HepG2 (cell line): ENCODE measurements around the gene ZDHHC11. TPM values are rescaled to one million over a fixed set of nuclear protein-coding genes. Genes with fewer than 3 reads are reported as not detected.
"Not testable (repeated sequence)": the region's sequence is repeated elsewhere in the genome, so short reads cannot be mapped to it uniquely, and the experiment has no call there.

Experiments
- ATAC-seq: fragments of 200-7000 bp; cut with Tn5 transposase; 3 replicates; pipeline ENCODE4 v1.9.1; 2020; ENCODE audit warnings: mild to moderate bottlenecking, moderate library complexity
- BruUV-seq: library from RNA; stranded (reverse); fragments of 400-500 nt; replicated peaks from 2 replicates; lab custom pipeline; 2021; lab: Mats Ljungman, UMichigan
- CTCF ChIA-PET: fragments of 300-600 bp; formaldehyde crosslinking; extraction: SDS; loops from one replicate; lab custom pipeline; 2021; ENCODE audit warnings: low total read pairs, inconsistent platforms, low intra/inter-chr PET ratio; lab: Yijun Ruan, JAX
- POLR2A ChIA-PET: fragments of 350-600 bp; sonication (Branson Sonifier 250); formaldehyde crosslinking; loops from one replicate; lab custom pipeline; 2020; ENCODE audit warnings: antibody characterized with exemption, inconsistent platforms; lab: Yijun Ruan, JAX
- DNase-seq: peaks from one replicate; pipeline ENCODE4 v3.0.0-alpha.2; 2015; ENCODE audit warnings: low spot score
- FAIRE-seq: peaks from 3 replicates; lab custom pipeline; 2011; peaks lifted over from hg19 to GRCh38; lab: Jason Lieb, UNC
- H2AFZ ChIP-seq: one replicate; pipeline ENCODE4 v1.6.1; 2011; ENCODE audit warnings: low read length, inconsistent platforms
- H3K27ac ChIP-seq: fragments of 300-600 bp; 3 replicates; pipeline ENCODE4 v1.8.0; 2011; ENCODE audit warnings: mixed run types, mild to moderate bottlenecking, mixed read lengths, low read length, inconsistent platforms; ENCODE audit not compliant: insufficient read depth; ENCODE audit errors: extremely low read length
- H3K27me3 ChIP-seq, 2 experiments: fragments of 200-600 bp in 1 of 2; 2 replicates in 1 of 2; 3 replicates in 1 of 2; pipeline versions ENCODE4 v1.6.0 to v1.8.0; 2011; ENCODE audit warnings: low read length in 2 of 2, mild to moderate bottlenecking in 2 of 2, moderate library complexity in 2 of 2, inconsistent platforms in 1 of 2; ENCODE audit not compliant: insufficient read depth in 2 of 2, control insufficient read depth in 1 of 2
- H3K36me3 ChIP-seq, 2 experiments: fragments of 200-600 bp in 1 of 2; replicated peaks in 1 of 2; 2 replicates in 1 of 2; 3 replicates in 1 of 2; pipeline versions ENCODE4 v1.5.1 to v1.8.0; 2011; ENCODE audit warnings: low read length in 2 of 2, inconsistent platforms in 1 of 2; ENCODE audit not compliant: insufficient read depth in 2 of 2, control insufficient read depth in 1 of 2
- H3K4me1 ChIP-seq: 2 replicates; pipeline ENCODE4 v1.5.1; 2012; ENCODE audit warnings: low read length, inconsistent platforms; ENCODE audit not compliant: insufficient read depth
- H3K4me2 ChIP-seq: 2 replicates; pipeline ENCODE4 v1.6.0; 2011; ENCODE audit warnings: low read depth, low read length, inconsistent platforms
- H3K4me3 ChIP-seq, 3 experiments: fragments of 200-600 bp in 1 of 3; sonication (generic), shearing (Covaris generic) in 1 of 3; replicated peaks in 1 of 3; 2 replicates each; pipeline ENCODE4 v1.5.1; 2011 to 2016; ENCODE audit warnings: low read length in 3 of 3, inconsistent platforms in 2 of 3, low read depth in 2 of 3, mild to moderate bottlenecking in 2 of 3, control low read depth in 1 of 3, mixed read lengths in 1 of 3; ENCODE audit not compliant: insufficient read depth in 1 of 3
- H3K79me2 ChIP-seq: one replicate; pipeline ENCODE4 v1.6.1; 2011; ENCODE audit warnings: low read length, inconsistent platforms; ENCODE audit not compliant: insufficient read depth
- H3K9ac ChIP-seq: 2 replicates; pipeline ENCODE4 v1.6.0; 2011; ENCODE audit warnings: mild to moderate bottlenecking, low read depth, low read length, inconsistent platforms; ENCODE audit not compliant: insufficient read depth
- H3K9me3 ChIP-seq: 2 replicates; pipeline ENCODE4 v1.5.1; 2012; ENCODE audit warnings: mild to moderate bottlenecking, low read length
- H4K20me1 ChIP-seq: 2 replicates; pipeline ENCODE4 v1.6.0; 2011; ENCODE audit warnings: inconsistent platforms, mild to moderate bottlenecking, low read length, moderate library complexity; ENCODE audit not compliant: insufficient read depth
- WGBS: methylation state at CpG from one replicate; pipeline ENCODE4 v1.1.6; 2017; ENCODE audit warnings: low lambda C conversion rate; 5-methylcytosine and 5-hydroxymethylcytosine counted together
- in situ Hi-C: cut with HindIII; loops from 2 replicates; pipeline ENCODE4 v1.10.0; 2017; ENCODE audit warnings: low pct_unique_long_range_greater_than_20kb; ENCODE audit not compliant: extremely low pct_ligation_motif_present
- intact Hi-C: fragments of 100-400 bp; cut with micrococcal nuclease; formaldehyde crosslinking; loops from one replicate; pipeline ENCODE4 v1.10.0; 2022; ENCODE audit not compliant: unreplicated experiment
- polyA plus RNA-seq, 8 experiments: library from polyadenylated mRNA; depleted of rRNA in 3 of 8; stranded (reverse) in 7 of 8; unstranded in 1 of 8; fragments of >200 nt; fragmentation: Illumina TruSeq in 4 of 8; extraction: Trizol in 4 of 8; gene quantifications; 2 replicates each; pipeline versions ENCODE4 v1.2.1 to v1.2.3, GENCODE V29; 2011 to 2016; ENCODE audit warnings: low read depth in 4 of 8, missing spikeins in 1 of 8, mixed read lengths in 1 of 8; ENCODE audit not compliant: insufficient read depth in 1 of 8
- total RNA-seq, 5 experiments: library from RNA; depleted of rRNA; stranded (reverse); fragments of >200 nt; fragmentation: Illumina TruSeq; extraction: Trizol; gene quantifications; 2 replicates each; pipeline ENCODE4 v1.2.3, GENCODE V29; 2016; ENCODE audit warnings: low read depth in 1 of 5

Gene ZDHHC11
- total and polyA plus RNA-seq, 2 of the 13 experiments (the other 11 are each of a cell fraction or from before 2014, with no cell fraction given), result 2.1 to 4.0 TPM

DNA sequence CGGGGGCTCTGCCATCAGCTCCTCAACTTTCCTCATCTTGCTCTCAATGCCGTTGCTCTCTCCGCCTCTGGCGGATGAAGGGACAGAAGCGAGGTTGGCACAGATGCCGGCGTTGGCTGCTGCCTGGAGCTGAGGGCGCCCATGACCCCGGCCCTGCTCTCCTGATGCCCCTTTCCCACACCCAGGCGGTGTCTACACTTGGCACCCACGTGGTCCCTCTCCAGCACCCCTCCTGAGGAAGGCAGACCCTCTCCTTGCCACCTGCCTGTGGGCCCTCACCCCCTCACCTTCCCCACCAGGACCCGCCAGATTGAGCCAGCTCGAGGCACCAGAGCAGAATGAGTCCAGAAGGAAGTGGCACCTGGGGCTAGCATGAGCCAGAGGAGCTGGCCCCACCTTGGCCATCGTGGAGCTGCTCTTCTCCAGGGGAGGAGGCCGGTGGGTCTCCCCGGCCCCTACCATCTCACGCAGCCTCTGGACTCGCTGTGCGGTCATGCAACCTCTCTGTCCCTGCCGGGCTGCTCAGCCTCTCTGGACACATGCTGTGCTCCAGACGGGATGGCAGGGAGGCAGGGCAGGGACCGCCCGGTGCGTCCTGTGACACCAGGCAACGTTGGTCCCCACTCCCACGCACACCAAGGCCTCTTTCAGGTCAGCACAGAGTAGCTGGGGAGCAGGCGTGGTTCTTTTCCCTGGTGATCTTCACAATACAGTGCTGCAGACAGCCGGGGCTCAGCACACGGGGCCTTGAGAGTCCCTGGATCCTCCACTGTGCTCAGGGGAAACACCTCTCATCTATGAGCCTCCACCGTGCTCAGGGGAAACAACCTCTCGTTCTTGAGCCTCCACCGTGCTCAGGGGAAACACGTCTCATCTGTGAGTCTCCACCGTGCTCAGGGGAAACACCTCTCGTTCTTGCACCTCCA, 4.8 kb downstream of the ZDHHC11 start:
- H3K4me2 ChIP-seq, H3K79me2 ChIP-seq, H2AFZ ChIP-seq, H3K4me3 ChIP-seq, FAIRE-seq, H3K27me3 ChIP-seq, DNase-seq, ATAC-seq, CTCF ChIA-PET, H4K20me1 ChIP-seq, H3K27ac ChIP-seq, H3K36me3 ChIP-seq, intact Hi-C loops, BruUV-seq, H3K9ac ChIP-seq, in situ Hi-C loops, H3K9me3 ChIP-seq, POLR2A ChIA-PET: not testable (repeated sequence)
- 54% methylated on average over 17 of the region's 35 CpGs for WGBS
- peaks cover 23% of the 10 kb centered on the region for H3K4me1 ChIP-seq

DNA sequence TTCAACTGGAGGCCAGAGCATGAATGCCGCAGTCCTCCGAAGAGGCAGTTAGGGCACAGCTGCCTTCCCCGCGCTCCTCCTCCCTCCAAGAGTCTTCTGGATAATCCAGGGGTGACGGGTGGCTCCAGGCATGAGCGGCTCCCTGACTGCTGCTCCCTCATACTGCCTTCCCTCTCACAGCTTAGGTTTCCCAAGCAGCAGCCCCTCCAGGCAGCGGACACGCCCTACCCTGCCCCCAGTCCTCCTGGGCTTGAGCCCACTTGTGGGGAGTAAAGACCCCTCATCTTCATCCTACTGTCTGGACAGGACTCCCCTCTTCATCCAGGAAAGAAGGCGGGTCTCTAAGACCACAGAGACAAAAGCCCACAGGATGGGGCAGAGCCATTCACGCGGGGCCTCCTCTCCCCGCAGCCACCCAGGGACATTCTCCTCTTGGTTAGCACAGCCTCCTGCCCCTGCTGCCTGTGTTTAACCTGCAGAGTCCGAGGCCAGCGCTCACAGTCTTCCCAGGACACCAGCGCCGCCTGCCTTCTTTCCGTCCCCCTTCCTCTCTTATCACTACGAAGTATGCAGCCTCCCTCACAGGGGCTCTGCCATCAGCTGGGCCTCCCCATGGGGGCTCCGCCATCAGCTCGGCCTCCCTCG, 5.6 kb downstream of the ZDHHC11 start:
- H3K79me2 ChIP-seq, BruUV-seq, H2AFZ ChIP-seq, in situ Hi-C loops, POLR2A ChIA-PET, intact Hi-C loops, H3K27ac ChIP-seq, H3K9me3 ChIP-seq, H4K20me1 ChIP-seq, H3K9ac ChIP-seq, H3K36me3 ChIP-seq, H3K27me3 ChIP-seq, H3K4me3 ChIP-seq, DNase-seq, H3K4me2 ChIP-seq, CTCF ChIA-PET, FAIRE-seq: not testable (repeated sequence)
- 75% methylated on average over 13 of the region's 21 CpGs for WGBS
- ATAC-seq, result peak; percentile 4; the same call in 2 of the 3 replicates
- H3K4me1 ChIP-seq, result peaks cover 16% of the 10 kb centered on the region

DNA sequence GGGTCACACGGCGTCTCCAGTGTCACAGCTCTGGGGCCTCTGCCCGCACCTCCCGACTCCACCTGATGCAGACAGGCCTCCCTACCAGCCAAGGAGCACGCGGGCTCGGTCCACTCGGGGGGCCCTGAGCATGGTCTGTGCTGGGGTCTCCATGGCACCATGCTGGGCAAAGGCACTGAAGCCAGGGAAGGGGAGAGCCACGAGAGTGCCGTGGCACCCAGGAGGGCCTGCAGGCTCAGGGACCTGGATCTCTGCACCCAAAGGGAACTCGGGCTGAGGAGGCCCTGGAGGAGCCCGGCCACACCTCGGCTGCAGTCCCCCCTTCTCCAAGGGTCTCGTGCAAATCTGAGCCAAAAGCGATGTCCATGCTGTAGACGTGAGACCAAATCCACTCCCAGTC, 6.4 kb downstream of the ZDHHC11 start:
- H3K79me2 ChIP-seq, H3K36me3 ChIP-seq, FAIRE-seq, H3K4me3 ChIP-seq, H4K20me1 ChIP-seq, H3K4me1 ChIP-seq, H3K9me3 ChIP-seq, ATAC-seq, BruUV-seq, H2AFZ ChIP-seq, H3K27ac ChIP-seq, POLR2A ChIA-PET, H3K4me2 ChIP-seq, H3K9ac ChIP-seq, DNase-seq, H3K27me3 ChIP-seq, intact Hi-C loops, CTCF ChIA-PET: not testable (repeated sequence)
- WGBS, result 49% methylated on average over 9 of the region's 16 CpGs
- in situ Hi-C loops, result loop anchor here (5.0 kb wide), 1 partner anchor 97 kb away; no protein-coding TSS in a partner anchor
